HG02763 (cell line): ENCODE results near the gene ETV3L.
A peak's percentile ranks its signal among the peaks of the same experiment; 100 is the strongest.
"Not testable (repeated sequence)": the region's sequence is repeated elsewhere in the genome, so short reads cannot be mapped to it uniquely, and the experiment has no call there.

Experiments
- ATAC-seq: cut with Tn5 transposase; IDR thresholded peaks from one replicate; pipeline ENCODE4 v1.9.1; 2021; ENCODE audit warnings: mild to moderate bottlenecking, moderate library complexity; ENCODE audit not compliant: unreplicated experiment

The ETV3L gene

GRCh38 chr1:157105988-157106812 is 6.6 kb upstream of the ETV3L start:
- peak; percentile 78 for ATAC-seq

- no peak for ATAC-seq
Measured at GRCh38 chr1:157105298-157105987, 5.8 kb upstream of the ETV3L start.

GRCh38 chr1:157104598-157105293 is 5.1 kb upstream of the ETV3L start:
- no peak for ATAC-seq

- ATAC-seq, result no peak
Measured at GRCh38 chr1:157103268-157103667, 3.7 kb upstream of the ETV3L start.

GRCh38 chr1:157101149-157101548 is 1.5 kb upstream of the ETV3L start:
- ATAC-seq, result no peak

GRCh38 chr1:157098987-157099632 is 498 bp downstream of the ETV3L start:
- ATAC-seq, result not testable (repeated sequence)

GRCh38 chr1:157098519-157098918 is 1.1 kb downstream of the ETV3L start:
- ATAC-seq, result no peak

- no peak for ATAC-seq
Measured at GRCh38 chr1:157097692-157098091, 1.9 kb downstream of the ETV3L start.

- ATAC-seq, result no peak
Measured at GRCh38 chr1:157096881-157097280, 2.7 kb downstream of the ETV3L start.

GRCh38 chr1:157095551-157095950 is 4.1 kb downstream of the ETV3L start:
- no peak for ATAC-seq

- no peak for ATAC-seq
Measured at GRCh38 chr1:157095091-157095490, 4.5 kb downstream of the ETV3L start.

GRCh38 chr1:157092831-157093230 is 6.8 kb downstream of the ETV3L start:
- ATAC-seq, result no peak

- no peak for ATAC-seq
Measured at GRCh38 chr1:157091668-157092273, 7.8 kb downstream of the ETV3L start.

GRCh38 chr1:157091186-157091585 is 8.4 kb downstream of the ETV3L start:
- ATAC-seq, result no peak

- ATAC-seq, result no peak
Measured at GRCh38 chr1:157090771-157091170, 8.8 kb downstream of the ETV3L start.

- ATAC-seq, result no peak
Measured at GRCh38 chr1:157090196-157090647, 9.4 kb downstream of the ETV3L start.

- no peak for ATAC-seq
Measured at GRCh38 chr1:157089789-157090188, 9.8 kb downstream of the ETV3L start.

GRCh38 chr1:157088607-157089006 is 11.0 kb downstream of the ETV3L start:
- ATAC-seq, result no peak

- no peak for ATAC-seq
Measured at GRCh38 chr1:157087030-157087429, 12.6 kb downstream of the ETV3L start.

- no peak for ATAC-seq
Measured at GRCh38 chr1:157086299-157086698, 13.3 kb downstream of the ETV3L start.

GRCh38 chr1:157085421-157085820 is 14.2 kb downstream of the ETV3L start:
- no peak for ATAC-seq
